Midbrain (tissue), 1 donor: ENCODE data around the gene UBR3.
"Not testable (repeated sequence)": the region's sequence is repeated elsewhere in the genome, so short reads cannot be mapped to it uniquely, and the experiment has no call there.

ENCODE experiments used
- DNase-seq: peaks from one replicate; lab custom pipeline; 2025; lab: John Stamatoyannopoulos, UW

Gene UBR3

DNA sequence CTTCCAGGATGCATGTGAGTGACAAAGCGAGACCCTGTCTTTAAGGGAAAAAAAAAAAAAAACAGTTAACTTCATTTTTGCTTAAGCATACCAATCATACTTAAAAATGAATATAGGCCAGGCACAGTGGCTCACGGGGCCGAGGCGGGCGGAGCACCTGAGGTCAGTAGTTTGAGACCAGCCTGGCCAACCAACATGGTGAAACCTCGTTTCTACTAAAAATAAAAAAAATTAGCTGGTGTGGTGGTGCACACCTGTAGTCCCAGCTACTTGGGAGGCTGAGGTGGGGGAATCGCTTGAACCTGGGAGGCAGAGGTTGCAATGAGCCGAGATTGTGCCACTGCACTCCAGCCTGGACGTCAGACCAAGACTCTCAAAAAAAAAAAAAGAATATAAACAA, 44.1 kb downstream of the UBR3 start:
- not testable (repeated sequence) for DNase-seq

DNA sequence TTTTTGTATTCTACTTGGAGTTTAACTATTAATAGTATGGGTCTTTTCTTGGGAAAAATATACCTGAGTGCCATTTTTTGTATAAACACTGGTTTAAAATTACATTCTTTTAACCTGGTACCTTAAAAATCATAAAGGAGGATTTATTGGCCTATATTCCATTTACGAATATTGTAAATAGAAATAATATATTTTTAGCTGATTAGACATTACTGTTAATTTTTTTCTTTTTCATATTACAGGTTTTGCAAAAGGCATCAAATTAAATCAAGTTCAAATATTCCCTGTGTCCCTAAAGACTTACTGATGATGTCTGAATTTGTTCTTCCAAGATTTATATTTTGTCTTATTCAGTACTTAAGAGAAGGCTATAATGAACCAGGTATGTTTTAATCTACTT, 44.7 kb downstream of the UBR3 start:
- no peak for DNase-seq

GRCh38 chr2:169877398-169877797, 50.1 kb downstream of the UBR3 start:
- peak; percentile 40 for DNase-seq

GRCh38 chr2:169887120-169887519, 59.9 kb downstream of the UBR3 start:
- no peak for DNase-seq

DNA sequence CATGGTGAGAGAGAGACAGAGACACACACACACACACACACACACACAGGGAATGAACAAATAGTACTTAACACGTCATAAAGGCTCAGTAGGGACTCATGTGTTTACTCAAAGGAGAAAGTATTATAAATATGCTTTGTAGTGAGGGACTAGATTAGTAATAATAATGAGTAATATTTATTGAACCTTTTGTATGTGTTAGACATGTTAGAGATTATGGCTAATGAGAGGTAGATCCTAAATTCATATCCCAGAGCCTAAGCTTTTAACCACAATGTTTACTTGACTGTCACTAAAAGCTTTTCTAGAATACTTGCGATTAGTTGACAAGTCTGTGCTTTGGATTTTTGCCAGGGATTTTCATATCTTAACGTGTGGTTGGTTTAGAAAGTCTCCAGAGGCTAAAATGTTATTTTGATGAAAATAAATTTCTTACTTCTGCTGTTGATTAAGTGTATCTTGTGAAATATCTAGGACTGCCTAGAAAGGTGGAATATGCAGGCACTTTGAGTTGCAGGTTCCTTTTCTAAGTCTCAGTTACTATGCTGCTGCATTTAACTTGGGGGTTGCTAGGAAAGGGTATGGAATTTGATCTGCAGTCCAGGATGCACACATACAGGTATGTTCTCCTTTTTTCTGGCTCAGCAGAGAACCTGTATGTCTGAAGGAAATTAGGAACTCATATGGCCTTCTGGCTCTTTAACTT, 64.5 kb downstream of the UBR3 start:
- DNase-seq = no peak

GRCh38 chr2:169892951-169893350, 65.7 kb downstream of the UBR3 start:
- DNase-seq = no peak

GRCh38 chr2:169895294-169895985, 68.2 kb downstream of the UBR3 start:
- peak; percentile 19 for DNase-seq

DNA sequence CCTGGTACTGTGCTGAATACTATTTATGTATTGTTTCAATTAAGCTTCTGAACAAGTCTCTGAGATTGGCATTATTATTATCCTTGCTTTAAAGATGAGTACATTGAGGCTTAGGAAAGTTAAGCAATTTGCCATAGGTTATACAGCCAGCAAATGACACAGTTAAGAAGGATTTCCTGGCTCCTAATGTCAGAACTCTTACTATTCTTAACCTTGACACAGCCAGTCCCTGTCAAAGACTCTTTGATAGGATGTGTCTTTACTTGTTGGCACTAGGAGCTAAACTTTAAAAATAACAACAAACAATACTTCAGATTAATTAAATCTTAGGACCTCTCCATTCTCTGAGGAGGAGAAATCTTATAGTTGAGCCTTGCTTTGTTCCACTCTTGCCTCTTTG, 70.6 kb downstream of the UBR3 start:
- no peak for DNase-seq

DNA sequence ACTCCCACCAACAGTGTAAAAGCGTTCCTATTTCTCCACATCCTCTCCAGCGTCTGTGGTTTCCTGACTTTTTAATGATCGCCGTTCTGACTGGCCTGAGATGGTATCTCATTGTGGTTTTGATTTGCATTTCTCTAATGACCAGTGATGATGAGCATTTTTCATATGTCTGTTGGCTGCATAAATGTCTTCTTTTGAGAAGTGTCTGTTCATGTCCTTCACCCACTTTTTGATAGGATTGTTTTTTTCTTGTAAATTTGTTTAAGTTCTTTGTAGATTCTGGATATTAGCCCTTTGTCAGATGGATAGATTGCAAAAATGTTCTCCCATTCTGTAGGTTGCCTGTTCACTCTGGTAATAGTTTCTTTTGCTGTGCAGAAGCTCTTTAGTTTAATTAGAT, 72.8 kb downstream of the UBR3 start:
- not testable (repeated sequence) for DNase-seq

- no peak for DNase-seq
Measured at GRCh38 chr2:169900686-169901085, 73.4 kb downstream of the UBR3 start.

- no peak for DNase-seq
Measured at GRCh38 chr2:169906731-169907130, 79.5 kb downstream of the UBR3 start.

GRCh38 chr2:169909376-169909775, 82.1 kb downstream of the UBR3 start:
- no peak for DNase-seq

- DNase-seq = no peak
Measured at GRCh38 chr2:169910109-169910799, 83.0 kb downstream of the UBR3 start.

DNA sequence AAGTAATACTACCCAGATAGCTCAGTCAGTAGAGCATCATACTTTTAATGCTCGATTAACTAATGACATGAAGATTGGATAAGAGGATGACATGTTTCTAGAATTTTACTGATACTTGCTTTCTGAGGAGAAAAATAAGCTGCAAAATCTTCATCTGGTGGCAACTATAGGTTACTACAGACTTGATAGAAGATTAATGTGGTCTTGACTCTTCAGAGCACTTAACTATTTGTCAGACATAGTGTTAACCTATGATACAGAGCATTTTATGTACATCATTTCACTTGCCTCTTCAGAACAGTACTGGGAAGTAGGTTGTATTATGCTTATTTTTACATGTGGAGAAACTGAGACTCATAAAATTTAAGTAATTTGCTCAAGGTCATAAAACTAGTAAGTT, 83.9 kb downstream of the UBR3 start:
- DNase-seq = no peak

DNA sequence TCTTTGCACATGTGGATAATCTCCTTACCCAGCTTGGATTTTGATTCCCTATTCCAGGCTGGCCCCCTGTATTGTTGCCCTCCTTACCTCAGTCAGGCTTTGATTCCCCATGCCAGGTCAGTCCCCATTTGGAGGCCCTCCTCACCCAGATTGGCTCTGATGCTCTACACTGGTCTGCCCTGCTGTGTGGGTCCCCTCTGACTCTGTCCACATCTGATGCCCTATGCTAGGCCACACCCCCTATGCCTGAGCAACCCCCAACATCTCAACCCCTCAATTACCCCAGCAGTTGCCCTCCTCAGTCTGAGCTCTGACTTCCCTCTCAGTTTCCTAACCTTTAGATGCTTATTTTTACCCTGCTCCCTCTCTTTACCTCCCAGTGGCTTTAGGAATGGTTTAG, 89.4 kb downstream of the UBR3 start:
- DNase-seq = no peak

- no peak for DNase-seq
Measured at GRCh38 chr2:169923977-169924376, 96.7 kb downstream of the UBR3 start.

DNA sequence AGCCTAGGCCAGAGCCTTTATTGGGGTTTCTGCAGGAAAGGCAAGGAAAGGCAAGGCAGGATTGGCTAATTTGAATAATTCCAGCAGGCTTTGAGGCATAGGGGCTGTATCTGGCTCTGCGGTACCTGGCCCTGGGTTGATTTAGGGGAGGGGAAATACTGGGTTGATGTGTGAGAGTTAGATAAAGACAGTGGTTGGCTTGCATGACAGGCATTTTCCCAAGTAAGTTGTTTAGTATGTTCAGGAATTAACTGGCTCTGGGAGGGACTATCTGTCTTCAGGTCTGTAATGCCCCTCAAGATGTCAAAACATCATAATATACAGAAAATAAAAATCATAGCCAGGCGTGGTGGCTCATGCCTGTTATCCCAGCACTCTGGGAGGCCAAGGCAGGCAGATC, 98.7 kb downstream of the UBR3 start:
- no peak for DNase-seq

- DNase-seq = peak; percentile 50
Measured at GRCh38 chr2:169928463-169928864, 101.2 kb downstream of the UBR3 start.

DNA sequence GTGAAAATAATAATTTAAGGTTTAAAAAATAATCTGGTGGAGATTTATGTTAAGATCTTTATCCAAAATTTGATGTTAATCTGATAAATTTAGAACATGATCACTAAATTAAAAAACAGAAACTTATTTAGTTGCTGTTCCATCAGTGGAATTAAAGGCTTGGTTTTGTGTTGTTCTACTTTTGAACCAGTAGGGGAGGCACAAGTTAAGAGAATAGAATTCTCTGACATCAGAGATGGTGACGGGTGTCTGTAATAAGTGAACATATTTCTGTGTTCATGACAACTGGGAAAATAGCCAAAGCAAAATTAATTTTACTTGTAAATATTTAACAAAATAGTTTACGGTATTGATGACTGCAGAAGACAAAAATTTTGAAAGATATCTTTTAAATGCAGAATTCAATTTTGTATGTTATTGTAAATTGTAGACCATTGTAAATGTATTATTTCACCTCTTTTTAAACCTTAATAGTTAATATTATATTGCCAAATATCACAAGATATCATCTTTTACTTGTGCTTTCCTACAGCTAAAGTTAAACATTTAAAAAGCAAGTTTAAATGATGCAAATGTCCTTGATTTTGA, 106.0 kb downstream of the UBR3 start:
- DNase-seq = peak; percentile 37

DNA sequence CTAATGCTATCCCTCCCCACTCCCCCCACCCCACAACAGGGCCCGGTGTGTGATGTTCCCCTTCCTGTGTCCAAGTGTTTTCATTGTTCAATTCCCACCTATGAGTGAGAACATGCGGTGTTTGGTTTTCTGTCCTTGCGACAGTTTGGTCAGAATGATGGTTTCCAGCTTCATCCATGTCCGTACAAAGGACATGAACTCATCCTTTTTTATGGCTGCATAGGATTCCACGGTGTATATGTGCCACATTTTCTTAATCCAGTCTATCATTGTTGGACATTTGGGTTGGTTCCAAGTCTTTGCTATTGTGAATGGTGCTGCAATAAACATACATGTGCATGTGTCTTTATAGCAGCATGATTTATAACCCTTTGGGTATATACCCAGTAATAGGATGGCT, 109.4 kb downstream of the UBR3 start:
- DNase-seq = not testable (repeated sequence)

DNA sequence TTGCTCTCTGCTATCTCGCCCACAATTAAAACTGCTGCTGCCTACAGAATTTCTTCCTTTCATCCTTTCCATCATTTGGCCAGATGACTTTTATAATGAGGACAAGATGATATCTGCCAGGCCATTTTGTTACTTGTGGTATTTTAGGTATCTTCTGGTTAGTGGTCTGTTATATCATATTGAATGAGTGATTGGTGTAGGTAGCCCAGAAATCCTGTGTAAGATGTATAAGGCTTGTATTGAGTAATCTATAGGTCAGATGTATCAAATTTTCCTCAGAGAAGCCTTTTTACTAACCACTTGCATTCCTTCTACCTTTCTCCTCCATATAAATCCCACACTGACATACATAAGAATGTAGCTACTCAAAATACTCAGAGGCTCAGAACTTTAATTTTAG, 118.3 kb downstream of the UBR3 start:
- no peak for DNase-seq

GRCh38 chr2:169946092-169946491, 118.8 kb downstream of the UBR3 start:
- no peak for DNase-seq

DNA sequence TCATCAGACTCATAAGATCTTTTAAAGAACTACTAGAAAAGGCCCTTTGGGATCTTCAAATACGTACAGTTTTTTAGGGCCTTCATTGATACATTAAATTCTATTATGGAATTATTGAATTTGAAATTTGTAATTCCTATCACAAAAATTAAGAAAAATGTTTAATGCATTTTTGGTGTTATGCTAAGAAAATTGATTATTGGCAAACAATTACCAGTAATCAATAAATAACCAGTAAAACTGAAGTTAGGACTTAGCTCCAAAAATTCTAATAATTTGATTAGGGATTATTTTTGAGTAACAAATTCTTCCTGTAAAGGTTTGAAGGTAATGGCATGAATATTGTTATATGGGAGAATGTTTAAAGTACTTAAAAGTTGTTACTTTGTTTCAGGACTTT, 119.3 kb downstream of the UBR3 start:
- DNase-seq = no peak
